Activated naive CD8-positive, alpha-beta T cell treated with anti-CD3 and anti-CD28 coated beads, Interleukin-2, amount 50 U/mL, for 24 hours (primary cell): ENCODE measurements around the gene SETDB1.

Source experiments
- ATAC-seq: fragments of 150-1000 bp; cut with Tn5 transposase; one replicate; pipeline ENCODE4 v1.10.0; 2021
- DNase-seq: peaks from one replicate; pipeline ENCODE4 v3.0.0; 2021
- H3K27ac Mint-ChIP-seq: one replicate; pipeline ENCODE4 v1.8.0; 2021; ENCODE audit warnings: mild to moderate bottlenecking, mixed read lengths
- H3K27me3 Mint-ChIP-seq: one replicate; pipeline ENCODE4 v1.8.0; 2021; ENCODE audit warnings: mixed read lengths
- H3K36me3 Mint-ChIP-seq: one replicate; pipeline ENCODE4 v1.8.0; 2021; ENCODE audit warnings: low read depth, mixed read lengths
- H3K4me1 Mint-ChIP-seq: one replicate; pipeline ENCODE4 v1.8.0; 2021; ENCODE audit warnings: mixed read lengths
- H3K4me3 Mint-ChIP-seq: one replicate; pipeline ENCODE4 v1.8.0; 2021; ENCODE audit warnings: mild to moderate bottlenecking, moderate library complexity, mixed read lengths
- H3K9me3 Mint-ChIP-seq: one replicate; pipeline ENCODE4 v1.8.0; 2021; ENCODE audit warnings: mixed read lengths

SETDB1 gene

DNA sequence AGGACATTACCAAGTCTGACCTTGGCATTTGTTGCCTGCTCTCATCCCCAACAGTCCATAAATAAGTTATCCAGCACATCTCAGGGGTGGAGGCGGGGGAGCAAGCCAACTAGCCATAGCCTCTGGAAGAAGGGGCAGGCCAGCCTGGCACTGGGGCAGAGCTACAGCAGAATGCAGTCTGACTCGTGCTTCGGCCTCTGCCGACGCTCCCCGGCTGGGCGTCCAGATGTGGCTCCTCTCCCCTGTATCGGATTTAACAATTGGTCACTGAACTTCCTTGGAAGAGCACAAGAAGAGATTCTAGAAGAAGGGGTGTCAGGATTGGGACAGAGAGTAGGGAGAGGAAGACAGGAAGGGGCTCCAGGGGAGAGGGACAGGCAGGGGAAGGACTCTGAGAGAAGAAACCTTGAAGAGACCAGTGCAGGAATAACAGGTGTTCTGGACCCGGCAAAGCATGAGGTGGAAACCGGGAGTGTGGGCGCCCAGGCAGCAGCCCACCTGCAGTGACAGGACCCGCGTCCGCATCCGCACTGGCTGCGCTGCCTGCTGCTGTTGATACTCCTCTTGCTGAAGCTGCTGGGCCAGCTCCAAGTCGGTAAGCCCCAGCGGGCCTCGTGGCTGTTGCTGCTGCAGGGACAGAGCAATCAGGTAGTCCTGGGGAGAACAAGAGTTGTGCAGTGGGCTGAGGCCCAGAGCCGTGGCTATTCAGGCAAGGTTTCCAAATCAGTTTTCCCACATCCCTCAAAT lies 71.1 kb downstream of the SETDB1 start:
- ATAC-seq: no peak
- Mint-ChIP-seq H3K4me3 (no peak overlapping the region), H3K36me3 (peaks cover 10% of the 10 kb centered on the region), H3K4me1 (peaks cover 27% of the 10 kb centered on the region), H3K9me3 (no peaks in the 10 kb centered on the region), H3K27me3 (no peaks in the 10 kb centered on the region), H3K27ac (no peak overlapping the region)
- DNase-seq: no peak

DNA sequence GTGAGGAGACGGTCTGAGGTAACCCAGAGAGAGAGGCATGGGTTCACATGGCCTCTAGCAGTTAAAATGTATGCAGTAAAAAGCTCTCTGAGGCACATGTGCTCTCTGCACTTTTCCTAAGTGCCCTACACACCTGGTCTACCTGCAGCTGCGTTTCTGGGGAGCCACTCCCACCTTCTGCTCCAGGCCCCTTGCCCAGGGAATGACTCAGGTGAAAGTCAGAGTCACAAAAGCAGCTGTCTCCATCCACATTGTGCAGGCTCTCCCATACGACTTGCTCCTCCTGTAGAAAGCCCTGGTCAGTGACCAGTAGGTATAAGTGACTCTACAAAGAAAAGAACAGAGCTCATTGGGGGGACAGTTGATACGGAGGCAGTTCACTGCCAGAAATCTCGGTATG lies 71.8 kb downstream of the SETDB1 start:
- Mint-ChIP-seq H3K4me3 (no peak overlapping the region), H3K36me3 (peaks cover 10% of the 10 kb centered on the region), H3K9me3 (no peaks in the 10 kb centered on the region), H3K4me1 (peaks cover 34% of the 10 kb centered on the region), H3K27me3 (no peaks in the 10 kb centered on the region), H3K27ac (no peak overlapping the region)
- no peak for DNase-seq
- ATAC-seq: no peak

DNA sequence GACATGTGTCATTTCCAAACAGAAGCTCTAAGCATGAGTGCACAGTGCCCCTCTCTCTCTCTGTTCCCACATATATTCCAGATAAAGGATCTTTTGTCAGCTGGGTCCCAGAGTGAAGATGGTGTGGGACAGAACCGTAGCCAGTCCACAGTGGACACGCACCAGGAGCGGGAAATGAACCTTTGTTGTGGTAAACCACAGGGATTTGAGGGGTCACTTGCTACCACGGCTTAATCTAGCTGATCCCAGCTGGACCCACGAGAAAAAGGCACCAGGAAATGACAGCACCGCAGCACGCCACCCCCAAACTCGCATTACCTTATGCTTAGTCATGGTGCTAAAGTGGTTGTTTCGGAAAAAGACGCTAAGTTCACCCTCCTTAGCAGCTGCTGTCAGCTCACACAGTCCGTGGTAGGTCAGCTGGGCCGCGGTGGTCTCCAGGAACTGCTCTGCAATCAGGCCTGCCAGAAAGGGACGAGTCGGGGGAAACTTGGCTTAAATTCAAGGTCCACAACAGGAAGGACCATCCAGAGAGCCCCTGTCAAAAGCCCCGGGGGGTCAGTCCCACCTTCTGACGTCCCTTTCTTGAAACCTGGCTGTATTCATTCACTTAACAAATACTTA lies 73.0 kb downstream of the SETDB1 start:
- no peaks in the 10 kb centered on the region for H3K27me3 Mint-ChIP-seq
- no peak overlapping the region for H3K4me3 Mint-ChIP-seq
- peak overlapping the region; percentile 42 for H3K27ac Mint-ChIP-seq
- ATAC-seq (peak; percentile 77), DNase-seq (peak; percentile 47)
- no peaks in the 10 kb centered on the region for H3K9me3 Mint-ChIP-seq
- H3K36me3 Mint-ChIP-seq: peaks cover 10% of the 10 kb centered on the region
- peaks cover 45% of the 10 kb centered on the region for H3K4me1 Mint-ChIP-seq

DNA sequence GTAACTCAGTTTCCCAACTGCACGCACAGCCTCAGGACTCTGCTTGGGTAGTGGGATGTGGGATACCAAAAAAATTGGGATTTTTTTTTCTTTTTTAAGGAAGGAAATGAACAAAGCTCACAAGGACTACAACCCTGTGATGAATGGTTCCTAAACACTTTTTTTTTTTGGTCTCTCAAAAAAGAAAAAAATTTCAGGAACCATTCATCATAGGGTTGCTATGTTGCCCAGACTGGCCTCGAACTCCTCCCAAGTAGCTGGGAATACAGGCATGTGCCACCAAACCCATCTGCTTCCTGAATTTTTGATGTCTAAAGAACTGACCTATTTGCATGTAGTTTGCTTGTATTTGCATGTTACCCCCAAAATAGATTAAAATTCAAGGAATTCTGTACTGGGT lies 73.8 kb downstream of the SETDB1 start:
- Mint-ChIP-seq H3K4me3 (no peak overlapping the region), H3K36me3 (peaks cover 10% of the 10 kb centered on the region)

DNA sequence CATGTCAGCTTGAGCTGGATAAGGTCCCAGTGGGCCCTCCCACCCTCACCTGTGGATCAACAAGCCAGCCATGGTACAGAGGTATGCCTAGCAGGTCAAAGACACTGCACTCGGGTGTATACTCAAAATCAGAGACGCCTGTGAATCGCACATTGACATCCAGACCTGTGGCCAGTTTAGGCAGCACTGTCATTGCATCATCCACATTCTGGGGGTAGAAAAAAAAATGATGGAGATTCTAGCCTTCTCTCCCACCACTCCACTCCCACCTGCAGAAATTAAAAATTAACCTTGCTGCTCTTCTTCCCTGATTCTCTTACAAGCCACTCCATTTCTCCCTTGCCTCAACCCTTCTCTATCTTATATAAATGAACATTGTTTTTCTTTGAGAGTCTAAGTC lies 74.2 kb downstream of the SETDB1 start:
- peaks cover 10% of the 10 kb centered on the region for H3K36me3 Mint-ChIP-seq
- H3K27me3 Mint-ChIP-seq: no peaks in the 10 kb centered on the region
- no peak for ATAC-seq
- H3K4me3 Mint-ChIP-seq: no peak overlapping the region
- H3K4me1 Mint-ChIP-seq: peaks cover 55% of the 10 kb centered on the region
- H3K27ac Mint-ChIP-seq: no peak overlapping the region
- no peaks in the 10 kb centered on the region for H3K9me3 Mint-ChIP-seq
- DNase-seq: no peak

More for the DNA sequence above, 73.8 kb downstream of the SETDB1 start:
- Mint-ChIP-seq H3K4me1 (peaks cover 52% of the 10 kb centered on the region), H3K27me3 (no peaks in the 10 kb centered on the region), H3K9me3 (no peaks in the 10 kb centered on the region), H3K27ac (no peak overlapping the region)
- ATAC-seq (no peak), DNase-seq (no peak)

DNA sequence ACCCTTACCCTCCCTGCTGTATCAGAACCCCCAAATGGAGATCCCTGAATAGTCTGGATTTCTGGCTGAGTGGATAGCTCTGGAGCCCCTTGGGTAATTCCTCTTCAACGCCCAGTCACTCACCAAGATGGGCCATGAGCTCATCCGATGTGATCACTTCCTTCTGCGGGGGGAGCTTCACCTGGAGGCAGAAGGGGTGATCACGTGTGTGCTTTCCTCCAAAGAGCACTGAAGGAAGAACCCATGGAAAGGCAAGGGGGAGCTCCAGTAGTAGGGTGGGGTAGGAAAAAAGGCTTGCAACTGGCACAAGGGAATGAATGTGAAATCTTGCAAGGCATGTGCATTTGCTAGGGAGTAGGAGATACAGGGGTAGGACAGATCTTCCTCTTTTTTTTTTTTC lies 75.4 kb downstream of the SETDB1 start:
- H3K4me1 Mint-ChIP-seq: peaks cover 66% of the 10 kb centered on the region
- no peak overlapping the region for H3K27ac Mint-ChIP-seq
- no peak for ATAC-seq

DNA sequence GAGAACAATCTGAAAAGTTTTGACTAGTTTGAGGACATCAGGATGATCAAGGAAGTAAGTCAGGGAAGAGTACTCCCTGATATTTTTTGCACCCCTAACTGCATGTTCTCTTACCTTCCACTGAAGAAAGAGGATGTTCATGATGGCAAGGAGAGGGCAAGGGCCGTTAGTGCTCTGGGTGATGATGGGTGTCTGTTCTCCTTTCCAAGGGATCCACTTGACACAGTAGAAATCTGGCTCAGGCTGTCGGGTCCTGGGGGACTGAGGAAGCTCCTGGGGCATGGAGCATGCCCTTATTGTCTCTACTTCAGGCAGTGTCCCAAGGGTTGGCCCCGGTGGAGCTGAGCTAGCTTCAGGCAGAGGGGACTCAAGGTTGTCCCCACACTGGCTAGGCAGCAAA lies 75.9 kb downstream of the SETDB1 start:
- peaks cover 71% of the 10 kb centered on the region for H3K4me1 Mint-ChIP-seq
- no peaks in the 10 kb centered on the region for H3K27me3 Mint-ChIP-seq
- H3K36me3 Mint-ChIP-seq: peaks cover 10% of the 10 kb centered on the region
- no peak for DNase-seq
- no peak overlapping the region for H3K27ac Mint-ChIP-seq
- ATAC-seq: no peak
- H3K9me3 Mint-ChIP-seq: no peaks in the 10 kb centered on the region
- H3K4me3 Mint-ChIP-seq: no peak overlapping the region

More for the DNA sequence above, 75.4 kb downstream of the SETDB1 start:
- no peaks in the 10 kb centered on the region for H3K9me3 Mint-ChIP-seq
- no peaks in the 10 kb centered on the region for H3K27me3 Mint-ChIP-seq
- DNase-seq: no peak
- H3K36me3 Mint-ChIP-seq: peaks cover 10% of the 10 kb centered on the region
- no peak overlapping the region for H3K4me3 Mint-ChIP-seq

DNA sequence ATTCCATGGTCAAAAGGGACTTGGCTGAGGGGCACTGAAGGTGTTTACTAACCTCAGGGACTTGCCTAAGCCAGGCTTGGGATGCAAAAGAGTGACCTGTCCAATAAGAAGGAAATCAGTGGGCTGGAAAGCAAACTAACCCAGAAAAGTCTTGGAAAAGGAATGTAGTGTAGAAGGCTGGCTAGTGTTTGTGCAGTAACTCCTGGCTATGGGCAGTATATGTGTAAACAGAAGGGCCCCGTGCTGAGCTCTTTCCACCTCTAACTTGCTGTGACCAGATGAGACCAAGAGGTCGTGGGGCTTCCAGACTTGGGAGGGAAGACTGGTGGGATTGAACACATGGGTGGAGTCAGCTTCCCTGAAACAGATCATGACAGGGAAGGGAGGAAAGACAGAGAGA lies 76.4 kb downstream of the SETDB1 start:
- H3K36me3 Mint-ChIP-seq: peaks cover 10% of the 10 kb centered on the region
- peak overlapping the region; percentile 42 for H3K27ac Mint-ChIP-seq
- ATAC-seq (no peak), DNase-seq (no peak)
- no peaks in the 10 kb centered on the region for H3K9me3 Mint-ChIP-seq
- no peaks in the 10 kb centered on the region for H3K27me3 Mint-ChIP-seq
- peak overlapping the region; percentile 53 for H3K4me3 Mint-ChIP-seq
- H3K4me1 Mint-ChIP-seq: peaks cover 77% of the 10 kb centered on the region

DNA sequence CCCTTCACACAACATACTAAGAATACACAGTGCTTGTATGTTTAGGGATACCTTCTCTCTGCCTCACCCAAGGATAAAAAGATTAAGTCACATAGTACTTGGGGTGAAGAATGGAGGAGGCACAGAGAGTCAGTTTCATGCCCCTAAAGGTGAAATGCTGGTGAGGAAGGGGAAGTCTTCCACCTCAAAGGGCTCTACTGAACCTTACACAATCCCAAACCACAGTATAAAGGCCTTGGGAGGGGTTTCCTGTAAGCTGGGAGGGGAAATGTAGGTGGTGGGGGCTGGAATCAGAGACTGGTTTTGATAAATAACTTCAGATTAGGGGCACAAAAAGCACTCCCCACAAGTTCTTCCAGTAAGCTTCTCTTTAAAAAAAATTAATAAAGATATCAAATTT lies 77.0 kb downstream of the SETDB1 start:
- H3K27ac Mint-ChIP-seq: peak overlapping the region; percentile 42
- DNase-seq (no peak), ATAC-seq (no peak)
- H3K4me3 Mint-ChIP-seq: peak overlapping the region; percentile 53
- peaks cover 81% of the 10 kb centered on the region for H3K4me1 Mint-ChIP-seq
- no peaks in the 10 kb centered on the region for H3K9me3 Mint-ChIP-seq
- peaks cover 10% of the 10 kb centered on the region for H3K36me3 Mint-ChIP-seq
- no peaks in the 10 kb centered on the region for H3K27me3 Mint-ChIP-seq

DNA sequence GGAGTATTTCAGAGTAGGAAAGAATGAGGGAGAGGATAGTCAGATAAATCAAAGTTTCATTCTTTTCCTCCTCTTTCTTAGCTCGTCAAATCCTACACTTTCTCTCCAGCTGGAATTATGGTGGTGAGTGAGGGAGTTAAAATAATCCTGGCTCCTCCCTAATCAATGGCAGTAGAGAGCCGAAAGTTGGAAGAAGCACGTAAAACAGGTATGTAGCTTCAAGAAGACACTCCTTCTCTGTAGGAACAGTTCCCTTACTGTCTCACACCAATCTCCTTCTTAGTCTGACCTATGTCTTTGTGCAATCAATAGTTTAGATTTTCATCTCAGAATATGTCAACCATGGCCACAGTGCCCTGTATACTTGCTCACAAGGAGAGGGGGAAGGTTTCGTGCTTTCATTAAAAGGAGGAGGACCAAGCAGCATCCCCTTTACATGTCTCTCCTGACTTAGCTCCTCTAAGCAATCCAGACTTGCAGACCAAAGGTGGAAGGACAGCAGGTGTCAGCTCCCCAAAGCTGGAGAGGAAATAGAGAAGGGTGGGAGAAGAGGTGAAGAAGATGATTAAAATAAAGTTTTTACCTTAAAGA lies 79.7 kb downstream of the SETDB1 start:
- H3K4me3 Mint-ChIP-seq: peak overlapping the region; percentile 99
- no peaks in the 10 kb centered on the region for H3K9me3 Mint-ChIP-seq
- H3K27me3 Mint-ChIP-seq: no peaks in the 10 kb centered on the region
- ATAC-seq (no peak), DNase-seq (no peak)
- H3K27ac Mint-ChIP-seq: peak overlapping the region; percentile 97
- H3K36me3 Mint-ChIP-seq: peaks cover 4% of the 10 kb centered on the region
- peaks cover 88% of the 10 kb centered on the region for H3K4me1 Mint-ChIP-seq

DNA sequence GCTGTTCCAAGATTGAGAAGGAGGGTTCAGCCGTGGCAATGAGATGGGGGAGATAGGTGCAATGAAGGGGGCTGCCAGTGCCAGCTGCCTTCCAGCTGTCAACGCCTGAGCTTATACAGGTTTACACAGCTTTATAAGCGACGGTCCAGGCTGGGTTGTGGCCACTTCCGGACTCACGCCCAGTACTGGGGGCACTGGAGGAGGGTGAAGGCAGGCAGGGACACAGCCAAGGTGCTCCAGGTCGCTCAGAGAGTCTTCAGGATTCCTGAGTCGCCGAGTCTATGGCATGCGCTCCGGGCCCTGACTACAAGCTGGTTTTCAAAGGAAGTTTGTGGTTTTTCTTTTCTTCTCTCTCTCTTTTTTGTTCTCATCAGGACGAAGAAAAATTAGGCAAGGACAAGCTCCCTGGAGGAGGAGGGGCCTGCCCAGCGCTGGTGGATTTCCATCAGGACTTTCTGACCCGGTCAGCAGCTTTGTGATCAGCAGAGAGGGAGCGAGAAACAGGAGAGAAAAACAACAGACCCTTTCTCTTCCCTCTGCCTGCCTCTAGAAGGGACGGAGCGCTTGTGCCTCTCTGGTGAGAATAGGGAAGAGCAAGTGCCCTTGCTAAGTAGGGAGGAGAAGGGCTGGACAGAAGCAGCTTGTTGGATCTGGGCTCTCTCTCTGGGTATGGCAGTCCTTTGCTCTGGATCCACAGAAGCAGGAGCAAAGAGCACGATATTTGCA lies 80.3 kb downstream of the SETDB1 start, which contains the start of gene MINDY1:
Gene MINDY1, minus strand, starts transcription at position 576 of the 726 bp plus-strand sequence. CDS start 4,285 bp downstream, outside the sequence.
- H3K9me3 Mint-ChIP-seq: no peaks in the 10 kb centered on the region
- H3K36me3 Mint-ChIP-seq: peaks cover 4% of the 10 kb centered on the region
- DNase-seq (peak; percentile 50), ATAC-seq (peak; percentile 48)
- no peaks in the 10 kb centered on the region for H3K27me3 Mint-ChIP-seq
- H3K4me3 Mint-ChIP-seq: peak within 1 kb of the TSS; percentile 99
- peaks cover 92% of the 10 kb centered on the region for H3K4me1 Mint-ChIP-seq
- peak within 1 kb of the TSS; percentile 97 for H3K27ac Mint-ChIP-seq

DNA sequence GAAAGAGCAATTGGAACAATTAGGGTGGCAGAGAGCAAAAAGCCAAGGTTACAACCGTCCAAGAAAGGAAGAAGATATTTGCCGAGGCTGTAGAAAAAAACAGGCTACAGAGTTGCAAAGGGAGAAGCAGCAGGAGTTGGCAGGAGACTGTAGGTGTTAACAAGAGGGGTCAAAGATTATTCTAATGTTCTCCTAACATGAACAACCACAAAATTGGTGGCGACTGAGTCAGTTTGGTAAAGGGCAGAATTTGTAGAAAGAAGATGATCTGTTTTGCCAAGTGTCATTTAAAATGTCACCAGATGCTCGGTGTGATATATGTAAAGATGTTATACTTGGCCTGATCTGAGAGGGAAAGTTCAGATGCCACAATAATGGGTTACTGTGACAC lies 81.7 kb downstream of the SETDB1 start:
- H3K27me3 Mint-ChIP-seq: no peaks in the 10 kb centered on the region
- peak overlapping the region; percentile 99 for H3K4me3 Mint-ChIP-seq
- ATAC-seq: no peak
- H3K4me1 Mint-ChIP-seq: peaks cover 85% of the 10 kb centered on the region
- no peak for DNase-seq
- H3K27ac Mint-ChIP-seq: peak overlapping the region; percentile 97
- H3K36me3 Mint-ChIP-seq: no peaks in the 10 kb centered on the region
- H3K9me3 Mint-ChIP-seq: no peaks in the 10 kb centered on the region

DNA sequence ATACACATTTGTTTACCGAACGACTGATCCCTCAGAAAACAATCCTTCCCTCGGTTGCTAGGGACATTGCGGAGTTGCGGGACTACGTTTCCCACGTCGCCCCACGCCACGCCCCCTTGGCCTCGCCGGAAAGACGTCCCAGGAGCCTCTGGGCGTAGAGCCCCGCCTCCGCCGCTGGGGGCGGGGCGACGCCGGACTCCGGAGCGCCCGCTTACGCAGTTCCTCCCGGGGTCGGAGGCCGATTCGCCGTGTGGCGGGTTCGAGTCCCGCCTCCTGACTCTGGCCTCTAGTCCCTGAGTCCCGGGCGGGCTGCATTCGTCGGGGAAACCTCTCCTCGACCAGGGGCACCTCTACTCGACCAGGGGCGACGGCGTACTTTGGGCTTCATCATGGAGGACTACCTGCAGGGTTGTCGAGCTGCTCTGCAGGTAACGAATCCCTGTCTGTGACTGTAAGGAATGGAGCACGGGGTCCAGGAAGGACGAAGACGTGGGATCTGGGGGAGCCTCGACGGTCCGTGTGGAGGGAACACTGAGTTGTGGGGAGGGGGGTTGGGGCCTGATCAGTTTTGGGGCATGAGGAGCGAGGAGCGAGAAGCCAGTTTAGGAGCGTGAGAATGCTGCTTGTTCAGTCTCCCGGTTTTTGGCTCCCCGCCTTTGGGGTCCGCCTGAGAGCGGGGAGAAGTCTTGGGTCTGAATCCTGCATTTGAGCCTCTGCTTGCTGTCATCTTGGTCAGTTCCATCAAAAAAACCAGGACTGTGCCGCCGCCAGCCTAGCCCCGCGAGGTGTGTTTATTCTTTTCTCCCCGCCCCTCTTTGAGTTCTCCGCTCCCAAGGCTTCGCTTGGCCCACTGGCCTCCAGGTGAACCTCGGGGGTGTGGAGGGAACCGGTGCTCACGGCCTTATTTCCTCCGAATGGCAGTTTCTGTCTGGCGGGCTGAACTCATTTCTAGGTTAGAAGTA lies 82.4 kb downstream of the SETDB1 start, which contains the start of gene PRUNE1:
Gene PRUNE1, plus strand, starts transcription at position 206 of the 962 bp plus-strand sequence. Its CDS starts 184 bp downstream, at position 390.
- no peaks in the 10 kb centered on the region for H3K27me3 Mint-ChIP-seq
- peak; percentile 99 for DNase-seq
- H3K27ac Mint-ChIP-seq: peak within 1 kb of the TSS; percentile 97
- ATAC-seq: peak; percentile 81
- H3K4me3 Mint-ChIP-seq: peak within 1 kb of the TSS; percentile 99
- H3K9me3 Mint-ChIP-seq: no peaks in the 10 kb centered on the region
- H3K36me3 Mint-ChIP-seq: no peaks in the 10 kb centered on the region
- peaks cover 79% of the 10 kb centered on the region for H3K4me1 Mint-ChIP-seq
